ENCODE data around the gene HOXD9. TPM values are rescaled to one million over a fixed set of nuclear protein-coding genes. Genes with fewer than 3 reads are reported as not detected.

The HOXD9 gene
- total RNA-seq, 2 experiments from 2014 or later, result not detected

GRCh38 chr2:176164611-176165369, 42.3 kb downstream of the HOXD9 start:
- Mint-ChIP-seq H3K9me3 (no peaks in the 10 kb centered on the region), H3K4me1 (ENCODE audit: low read depth) (peaks cover 17% of the 10 kb centered on the region), H3K36me3 (ENCODE audit: low read depth) (peaks cover 5% of the 10 kb centered on the region), H3K27me3 (peaks cover 97% of the 10 kb centered on the region), H3K27ac (no peak overlapping the region), H3K4me3 (peak overlapping the region; percentile 5)
- no peak overlapping the region for H3K27ac ChIP-seq (ENCODE audit: low read depth in 1 of 2, low read length in 2 of 2)
- ChIA-PET POLR2A (no interaction called here), CTCF (no interaction called here)
- ATAC-seq (ENCODE audit: poor library complexity) (no peak), DNase-seq (no peak)
- no peaks in the 10 kb centered on the region for H3K36me3 ChIP-seq (ENCODE audit: insufficient read depth, low read length)
- H3K27me3 ChIP-seq (ENCODE audit: control insufficient read depth in 1 of 2, insufficient read depth in 2 of 2, low read length in 2 of 2), result peaks cover 84 to 97% of the 10 kb centered on the region in 2 experiments
- peaks cover 20% of the 10 kb centered on the region for H3K4me1 ChIP-seq (ENCODE audit: insufficient read depth, low read length)
- H3K9me3 ChIP-seq (ENCODE audit: control insufficient read depth in 1 of 2, insufficient read depth in 1 of 2, low read length in 2 of 2), result peaks cover 0 to 50% of the 10 kb centered on the region in 2 experiments
- no peak overlapping the region for H3K4me3 ChIP-seq (ENCODE audit: low read length)
- TF ChIP-seq CTCF (IDR thresholded peaks at IDR 0.05), result no peak
- intact Hi-C loops (cut with DNase I, micrococcal nuclease), result no loop called here

- ChIA-PET CTCF (no interaction called here), POLR2A (no interaction called here)
Observed at GRCh38 chr2:176165370-176166050, 43.0 kb downstream of the HOXD9 start.

GRCh38 chr2:176166272-176166671, 43.8 kb downstream of the HOXD9 start:
- ChIA-PET CTCF (no interaction called here), POLR2A (no interaction called here)
- Histone ChIP-seq H3K27ac (ENCODE audit: low read depth in 1 of 2, low read length in 2 of 2) (no peak overlapping the region), H3K27me3 (ENCODE audit: control insufficient read depth in 1 of 2, insufficient read depth in 2 of 2, low read length in 2 of 2) (peaks cover 84 to 97% of the 10 kb centered on the region in 2 experiments), H3K9me3 (ENCODE audit: control insufficient read depth in 1 of 2, insufficient read depth in 1 of 2, low read length in 2 of 2) (peaks cover 0 to 39% of the 10 kb centered on the region in 2 experiments), H3K36me3 (ENCODE audit: insufficient read depth, low read length) (no peaks in the 10 kb centered on the region), H3K4me3 (ENCODE audit: low read length) (no peak overlapping the region), H3K4me1 (ENCODE audit: insufficient read depth, low read length) (peaks cover 13% of the 10 kb centered on the region)
- no peaks in the 10 kb centered on the region for H3K9me3 Mint-ChIP-seq
- DNase-seq (no peak), ATAC-seq (ENCODE audit: poor library complexity) (no peak)
- H3K4me1 Mint-ChIP-seq (ENCODE audit: low read depth), result peaks cover 17% of the 10 kb centered on the region
- peaks cover 98% of the 10 kb centered on the region for H3K27me3 Mint-ChIP-seq
- intact Hi-C loops (cut with DNase I, micrococcal nuclease), result no loop called here
- H3K27ac Mint-ChIP-seq, result no peak overlapping the region
- H3K36me3 Mint-ChIP-seq (ENCODE audit: low read depth), result peaks cover 5% of the 10 kb centered on the region
- H3K4me3 Mint-ChIP-seq, result no peak overlapping the region
- no peak for TF ChIP-seq CTCF (IDR thresholded peaks at IDR 0.05)

More at GRCh38 chr2:176165370-176166050, 43.0 kb downstream of the HOXD9 start:
- no peaks in the 10 kb centered on the region for H3K36me3 ChIP-seq (ENCODE audit: insufficient read depth, low read length)
- peaks cover 98% of the 10 kb centered on the region for H3K27me3 Mint-ChIP-seq
- peaks cover 13% of the 10 kb centered on the region for H3K4me1 ChIP-seq (ENCODE audit: insufficient read depth, low read length)
- peaks cover 17% of the 10 kb centered on the region for H3K4me1 Mint-ChIP-seq (ENCODE audit: low read depth)
- peak overlapping the region; percentile 5 for H3K4me3 Mint-ChIP-seq
- no peak overlapping the region for H3K4me3 ChIP-seq (ENCODE audit: low read length)
- no peaks in the 10 kb centered on the region for H3K9me3 Mint-ChIP-seq
- TF ChIP-seq CTCF (IDR thresholded peaks at IDR 0.05), result no peak
- peaks cover 84 to 97% of the 10 kb centered on the region in 2 experiments for H3K27me3 ChIP-seq (ENCODE audit: control insufficient read depth in 1 of 2, insufficient read depth in 2 of 2, low read length in 2 of 2)
- intact Hi-C loops (cut with DNase I, micrococcal nuclease), result no loop called here
- H3K27ac Mint-ChIP-seq, result no peak overlapping the region
- ATAC-seq (ENCODE audit: poor library complexity) (no peak), DNase-seq (no peak)
- no peak overlapping the region for H3K27ac ChIP-seq (ENCODE audit: low read depth in 1 of 2, low read length in 2 of 2)
- H3K36me3 Mint-ChIP-seq (ENCODE audit: low read depth), result peaks cover 5% of the 10 kb centered on the region
- peaks cover 0 to 43% of the 10 kb centered on the region in 2 experiments for H3K9me3 ChIP-seq (ENCODE audit: control insufficient read depth in 1 of 2, insufficient read depth in 1 of 2, low read length in 2 of 2)

All from CD4-positive, alpha-beta T cell (primary cell).